NCI-H2171 treated with DMSO at 0.1 percent for 48 hours (cell line): ENCODE data around the gene ZBTB20.

Source experiments
- DNase-seq: peaks from one replicate; lab custom pipeline; 2025; lab: John Stamatoyannopoulos, UW

Gene ZBTB20

DNA sequence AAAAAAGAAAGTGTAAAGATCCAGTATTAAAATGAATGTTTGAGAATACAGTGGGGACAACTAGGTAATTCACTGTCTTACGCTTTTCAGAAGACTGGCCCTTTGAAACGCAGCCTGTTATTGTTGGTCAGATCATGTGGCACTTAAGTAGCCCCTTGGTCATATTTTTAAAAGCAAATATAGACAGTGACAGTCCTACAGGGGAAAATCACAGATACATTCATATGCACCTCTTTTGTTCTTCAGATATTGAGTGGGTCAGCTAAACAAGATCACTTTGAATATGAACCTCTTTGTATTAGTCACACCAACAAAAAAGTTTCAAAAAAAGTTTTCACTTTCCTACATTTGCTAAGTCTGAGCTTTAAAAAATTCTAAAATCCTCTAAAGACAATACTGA, 817.3 kb downstream of the ZBTB20 start:
- no peak for DNase-seq

DNA sequence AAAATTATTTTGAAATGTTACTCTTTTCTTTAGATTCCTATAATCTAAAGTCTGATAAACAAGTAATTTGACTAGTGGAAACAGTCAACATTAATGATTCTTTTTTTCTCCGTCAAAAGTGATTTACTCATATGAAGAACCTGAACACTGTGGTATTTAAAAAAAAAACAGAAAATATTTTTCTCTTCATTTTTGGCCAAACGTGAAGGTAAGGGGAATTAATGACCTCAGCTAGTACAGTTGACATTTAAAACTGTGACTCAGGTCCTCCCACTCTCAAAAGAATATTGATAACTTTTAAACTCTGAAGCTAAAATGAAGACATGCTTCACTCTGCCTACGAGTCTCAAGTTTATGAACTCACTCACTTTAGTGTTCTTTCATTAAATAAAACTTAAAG, 818.7 kb downstream of the ZBTB20 start:
- DNase-seq, result no peak

GRCh38 chr3:114327665-114328064, 819.4 kb downstream of the ZBTB20 start:
- DNase-seq, result no peak

GRCh38 chr3:114323546-114324254, 823.4 kb downstream of the ZBTB20 start:
- DNase-seq, result no peak

GRCh38 chr3:114320246-114320645, 826.8 kb downstream of the ZBTB20 start:
- no peak for DNase-seq

- peak; percentile 99 for DNase-seq
These were observed 827.6 kb downstream of the ZBTB20 start for GRCh38 chr3:114319453-114319852.

DNA sequence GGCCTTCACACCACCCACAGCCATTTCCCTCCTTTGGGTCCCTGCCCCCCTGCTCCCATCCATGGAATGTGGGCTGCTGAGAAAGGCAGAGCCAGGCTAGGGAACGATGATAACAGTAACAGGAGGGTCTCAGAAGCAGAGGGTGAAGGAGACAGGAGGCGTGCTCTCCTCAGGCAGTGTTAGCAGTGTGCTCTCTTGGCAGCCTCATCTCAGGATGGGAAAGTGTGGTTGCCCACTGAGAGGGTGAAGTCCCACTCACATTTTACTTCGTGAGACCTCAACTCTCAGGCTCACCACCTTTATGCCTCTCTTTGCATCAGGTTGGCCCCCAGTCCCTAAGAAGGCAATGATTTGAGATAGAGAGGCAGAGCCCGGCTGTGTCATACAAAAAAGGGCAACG, 828.8 kb downstream of the ZBTB20 start:
- no peak for DNase-seq

DNA sequence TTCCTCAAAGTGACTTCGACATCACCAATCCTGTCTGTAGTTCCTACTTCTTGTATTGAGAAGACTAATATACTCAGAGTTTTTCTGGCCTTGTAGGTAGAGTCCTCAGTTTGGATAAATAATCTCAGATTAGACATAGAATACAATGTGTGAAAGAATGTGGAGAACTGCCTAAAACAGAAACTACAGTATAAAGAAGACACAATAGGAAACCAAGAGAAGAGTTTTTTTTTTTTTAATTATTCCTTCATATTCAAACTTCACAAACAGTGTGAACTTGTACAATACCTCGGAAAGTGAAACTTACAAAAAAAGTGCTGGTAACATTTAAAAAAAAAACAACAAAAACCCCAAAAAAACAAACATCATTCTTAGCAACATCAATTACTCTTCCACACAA, 832.8 kb downstream of the ZBTB20 start:
- DNase-seq, result no peak

GRCh38 chr3:114313426-114313825, 833.7 kb downstream of the ZBTB20 start:
- no peak for DNase-seq

GRCh38 chr3:114310695-114311094, 836.4 kb downstream of the ZBTB20 start:
- no peak for DNase-seq

GRCh38 chr3:114308830-114309229, 838.3 kb downstream of the ZBTB20 start:
- no peak for DNase-seq

- DNase-seq, result no peak
These were observed 838.7 kb downstream of the ZBTB20 start for GRCh38 chr3:114308377-114308776.

- DNase-seq, result no peak
These were observed 839.3 kb downstream of the ZBTB20 start for GRCh38 chr3:114307832-114308231.

GRCh38 chr3:114307222-114307830, 839.8 kb downstream of the ZBTB20 start:
- no peak for DNase-seq

GRCh38 chr3:114299941-114300624, 847.0 kb downstream of the ZBTB20 start:
- no peak for DNase-seq

- peak; percentile 69 for DNase-seq
These were observed 847.7 kb downstream of the ZBTB20 start for GRCh38 chr3:114299421-114299820.

GRCh38 chr3:114295946-114296345, 851.1 kb downstream of the ZBTB20 start:
- DNase-seq, result no peak

- no peak for DNase-seq
These were observed 852.1 kb downstream of the ZBTB20 start for GRCh38 chr3:114294940-114295480.

- no peak for DNase-seq
These were observed 853.1 kb downstream of the ZBTB20 start, which contains the start of gene TIGIT for GRCh38 chr3:114293838-114294535. TSS of gene TIGIT (plus strand) at chr3:114294028. CDS start at chr3:114294062, 34 bp downstream.

DNA sequence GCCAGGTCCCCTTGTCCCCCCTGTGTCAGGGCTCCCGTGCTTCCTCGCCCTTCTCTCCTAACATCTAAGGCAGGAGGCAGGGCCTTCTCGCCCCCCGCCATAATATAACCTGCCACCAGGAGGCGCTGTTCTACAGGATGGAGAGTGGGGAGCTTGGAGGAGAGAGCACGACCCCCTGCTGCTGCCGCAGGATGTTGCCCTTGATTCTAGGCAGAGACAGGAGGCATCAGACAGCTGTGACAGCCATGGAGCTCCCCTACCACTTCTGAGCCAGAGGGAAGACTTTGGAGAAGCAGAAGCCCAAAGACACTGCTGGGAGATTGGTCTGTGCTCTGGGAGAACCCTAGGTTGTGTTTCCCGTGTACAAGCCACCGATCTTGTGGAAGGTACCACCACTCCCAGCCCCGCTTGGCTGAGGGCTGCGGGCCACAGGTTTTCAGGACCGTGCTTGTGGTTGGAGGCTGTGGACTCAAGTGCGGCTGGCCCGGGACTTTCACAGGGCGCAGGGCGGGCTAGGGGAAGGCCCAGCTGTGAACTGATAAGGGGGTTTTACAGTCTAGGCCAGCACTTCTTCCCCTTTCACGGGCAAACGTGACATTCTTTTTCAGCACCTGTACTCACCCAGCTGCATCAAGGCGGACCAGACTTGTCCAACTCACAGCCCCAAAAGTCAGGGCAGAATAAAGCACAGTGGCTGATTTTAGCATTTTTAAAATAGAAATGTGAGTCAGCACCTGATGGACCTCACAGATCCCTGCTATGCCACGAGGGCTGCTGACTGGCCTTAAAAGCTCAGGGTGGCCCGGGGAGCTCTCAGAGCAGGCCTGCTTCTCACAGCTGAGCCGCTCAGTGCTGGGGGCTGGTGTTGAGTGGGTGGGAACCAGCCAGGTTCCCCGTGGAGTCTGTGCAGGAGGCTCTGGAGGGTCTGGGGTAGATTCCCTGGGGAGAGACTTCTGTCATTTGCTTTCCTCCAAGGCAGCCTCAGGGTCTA, 855.9 kb downstream of the ZBTB20 start:
- DNase-seq, result peak; percentile 60

DNA sequence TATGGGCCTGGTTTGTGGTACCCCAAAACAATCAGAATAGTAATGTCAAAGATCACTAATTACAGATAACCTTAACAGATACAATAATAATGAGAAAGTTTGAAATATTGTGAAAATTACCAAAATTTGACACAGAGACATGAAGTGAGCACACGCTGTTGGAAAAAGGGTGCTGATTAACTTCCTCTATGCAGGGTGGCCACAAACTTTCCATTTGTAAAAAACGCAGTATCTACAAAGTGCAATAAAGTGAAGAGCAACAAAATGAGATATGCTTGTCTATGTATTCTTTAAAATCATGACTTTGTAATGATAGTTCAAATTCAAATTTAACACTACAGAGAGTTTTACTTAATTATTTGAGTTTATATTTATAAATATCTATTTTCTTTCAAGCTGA, 860.8 kb downstream of the ZBTB20 start:
- no peak for DNase-seq
